ENCODE results near the gene GPR153. TPM values are rescaled to one million over a fixed set of nuclear protein-coding genes. Genes with fewer than 3 reads are reported as not detected.
A peak's percentile ranks its signal among the peaks of the same experiment; 100 is the strongest.

GPR153 gene
- total RNA-seq, 4 donors from 2014 or later: 5.6 to 12.3 (median 10.2) TPM

GRCh38 chr1:6266641-6267040 is 5.7 kb upstream of the GPR153 start:
- peaks cover 3 to 46% (median 11%) of the 10 kb centered on the region in 3 donors for H3K4me1 ChIP-seq
- 82 to 84% methylated on average over 6 to 11 of the region's 11 CpGs for WGBS, 2 donors
- intact Hi-C loops (cut with DNase I): no loop called here

DNA sequence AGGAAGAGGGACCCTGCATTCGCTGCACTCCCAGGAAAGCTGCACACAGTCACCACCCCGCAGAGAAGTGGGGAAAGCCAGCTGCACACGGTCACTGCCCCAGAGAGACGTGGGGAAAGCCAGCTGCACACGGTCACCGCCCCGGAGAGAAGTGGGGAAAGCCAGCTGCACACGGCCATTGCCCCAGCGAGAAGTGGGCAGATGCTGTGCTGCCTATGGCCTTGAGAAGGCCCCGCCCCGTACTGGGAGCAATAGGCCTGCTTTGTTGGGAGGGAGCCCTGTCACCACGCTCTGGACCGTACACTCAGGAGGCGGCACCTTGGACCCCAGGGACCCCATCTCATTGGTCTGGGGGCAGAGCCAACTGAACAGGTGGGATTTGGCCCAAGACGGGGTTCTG is 4.3 kb upstream of the GPR153 start:
- intact Hi-C loops (cut with DNase I): no loop called here
- no peak overlapping the region for H3K4me3 ChIP-seq
- no peak for TF ChIP-seq CTCF (IDR thresholded peaks at IDR 0.05)
- no peak for TF ChIP-seq POLR2A (IDR thresholded peaks at IDR 0.05)
- H3K36me3 ChIP-seq: no peaks in the 10 kb centered on the region
- H3K27ac ChIP-seq: no peak overlapping the region
- no peak for DNase-seq
- H3K9me3 ChIP-seq: no peaks in the 10 kb centered on the region
- WGBS, 2 donors: 88 to 94% methylated on average over 5 to 8 of the region's 15 CpGs
- peaks cover 0 to 21% (median 0%) of the 10 kb centered on the region in 4 donors for H3K27me3 ChIP-seq
- H3K4me1 ChIP-seq: peaks cover 14 to 48% (median 15%) of the 10 kb centered on the region in 3 donors

More at GRCh38 chr1:6266641-6267040, 5.7 kb upstream of the GPR153 start:
- Histone ChIP-seq H3K27me3 (peaks cover 0 to 8% (median 0%) of the 10 kb centered on the region in 4 donors), H3K4me3 (no peak overlapping the region), H3K27ac (no peak overlapping the region), H3K36me3 (no peaks in the 10 kb centered on the region), H3K9me3 (no peaks in the 10 kb centered on the region)
- TF ChIP-seq CTCF (IDR thresholded peaks at IDR 0.05): no peak
- TF ChIP-seq POLR2A (IDR thresholded peaks at IDR 0.05): no peak
- no peak for DNase-seq

- H3K9me3 ChIP-seq: no peaks in the 10 kb centered on the region
- H3K27ac ChIP-seq: peak overlapping the region in 1 of 4 donors; percentile 13
- no peak for DNase-seq
- no peak for TF ChIP-seq CTCF (IDR thresholded peaks at IDR 0.05)
- TF ChIP-seq POLR2A (IDR thresholded peaks at IDR 0.05): no peak
- peaks cover 0 to 30% (median 0%) of the 10 kb centered on the region in 4 donors for H3K27me3 ChIP-seq
- peaks cover 25 to 58% (median 27%) of the 10 kb centered on the region in 3 donors for H3K4me1 ChIP-seq
- WGBS, 2 donors: 20 to 36% methylated on average over 1 to 5 of the region's 7 CpGs
- H3K36me3 ChIP-seq: no peaks in the 10 kb centered on the region
- H3K4me3 ChIP-seq: no peak overlapping the region
- intact Hi-C loops (cut with DNase I): no loop called here
Observed at GRCh38 chr1:6263716-6264115, 2.8 kb upstream of the GPR153 start.

DNA sequence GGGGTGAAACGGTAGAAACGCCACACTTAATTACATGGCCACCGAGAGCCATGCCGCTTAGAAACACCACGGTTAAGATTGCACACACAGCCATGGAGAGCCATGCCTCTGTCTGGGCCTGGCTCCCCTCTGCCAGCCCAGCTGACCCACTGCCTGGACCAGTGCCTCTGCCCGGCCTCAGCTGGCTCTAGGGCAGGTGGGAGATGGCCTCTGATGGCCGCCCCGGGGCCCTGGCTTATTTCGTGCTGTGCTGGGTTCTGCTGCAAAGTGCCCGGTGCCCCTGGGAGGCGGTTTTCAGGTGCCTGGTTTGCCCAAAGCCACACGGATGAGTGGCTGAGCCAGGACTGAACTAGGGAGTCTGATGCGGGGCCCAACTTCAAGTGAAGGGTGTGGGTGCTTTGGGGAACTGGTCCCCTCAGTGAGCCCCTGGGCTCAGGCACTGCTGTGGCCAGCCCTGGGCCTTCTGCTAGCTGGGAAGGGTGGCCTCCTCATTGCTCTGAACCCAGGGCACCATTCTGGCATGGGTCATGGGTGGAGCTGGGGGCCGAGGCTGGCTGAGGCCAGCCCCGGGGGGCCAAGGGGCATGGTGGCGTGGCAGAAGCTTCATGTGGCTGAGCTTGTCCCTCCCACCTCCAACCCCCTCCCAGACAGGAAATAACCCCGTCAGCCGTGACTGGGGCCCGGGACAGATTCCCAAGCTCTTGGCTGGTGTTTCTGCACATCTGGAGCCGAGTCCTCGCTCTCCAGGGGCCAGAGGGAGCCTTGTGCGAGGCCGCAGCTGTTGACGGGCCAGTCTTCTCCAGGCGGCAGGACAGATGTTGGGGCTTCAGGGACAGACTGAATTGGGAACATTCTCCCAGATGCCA is 1.9 kb upstream of the GPR153 start:
- TF ChIP-seq CTCF (IDR thresholded peaks at IDR 0.05) (no peak), POLR2A (IDR thresholded peaks at IDR 0.05) (no peak)
- Histone ChIP-seq H3K4me1 (peaks cover 29 to 66% (median 34%) of the 10 kb centered on the region in 3 donors), H3K9me3 (no peaks in the 10 kb centered on the region), H3K4me3 (no peak overlapping the region), H3K36me3 (no peaks in the 10 kb centered on the region), H3K27ac (peak overlapping the region in 2 of 4 donors; percentile 13 to 30), H3K27me3 (peaks cover 0 to 30% (median 0%) of the 10 kb centered on the region in 4 donors)
- intact Hi-C loops (cut with DNase I): no loop called here
- 77% methylated on average over 12 of the region's 25 CpGs; no CpG with 5 or more reads in 1 of the 2 donors for WGBS, 2 donors
- DNase-seq: no peak

- DNase-seq: no peak
- 8 to 31% methylated on average over 4 to 10 of the region's 15 CpGs for WGBS, 2 donors
- H3K27ac ChIP-seq: peak overlapping the region; percentile 47 to 84 (median 68)
- H3K36me3 ChIP-seq: no peaks in the 10 kb centered on the region
- intact Hi-C loops (cut with DNase I): no loop called here
- H3K4me3 ChIP-seq: peak overlapping the region in 3 of 4 donors; percentile 54 to 81 (median 78)
- H3K4me1 ChIP-seq: peaks cover 29 to 66% (median 31%) of the 10 kb centered on the region in 3 donors
- no peaks in the 10 kb centered on the region for H3K9me3 ChIP-seq
- TF ChIP-seq CTCF (IDR thresholded peaks at IDR 0.05): no peak
- TF ChIP-seq POLR2A (IDR thresholded peaks at IDR 0.05): no peak
- H3K27me3 ChIP-seq: peaks cover 0 to 30% (median 0%) of the 10 kb centered on the region in 4 donors
Observed at GRCh38 chr1:6261615-6261995, 707 bp upstream of the GPR153 start.
